ENCODE measurements around the gene PEX5L. TPM values are rescaled to one million over a fixed set of nuclear protein-coding genes. Genes with fewer than 3 reads are reported as not detected.

Gene PEX5L
- total and polyA plus RNA-seq, 2 experiments from 2014 or later = 6.3 to 7.0 TPM

GRCh38 chr3:179991104-179991503, 45.6 kb downstream of the PEX5L start:
- DNase-seq (ENCODE audit: low spot score) (no peak), ATAC-seq (no peak)
- peaks cover 2% of the 10 kb centered on the region; the same call in 1 of the 3 replicates for H3K36me3 Mint-ChIP-seq (ENCODE audit: low read depth)
- no peaks in the 10 kb centered on the region for H3K27me3 ChIP-seq (ENCODE audit: insufficient read depth)
- H3K27ac Mint-ChIP-seq = no peak overlapping the region
- no peak overlapping the region for H3K4me3 Mint-ChIP-seq
- no peak overlapping the region for H3K4me2 ChIP-seq
- H3K4me1 Mint-ChIP-seq = no peaks in the 10 kb centered on the region
- no peaks in the 10 kb centered on the region for H3K36me3 ChIP-seq (ENCODE audit: insufficient read depth)
- no peak for TF ChIP-seq ZNF331 (CRISPR knock-in tag; IDR thresholded peaks at IDR 0.05; ENCODE audit: low read depth)
- TF ChIP-seq, protein P1, sequence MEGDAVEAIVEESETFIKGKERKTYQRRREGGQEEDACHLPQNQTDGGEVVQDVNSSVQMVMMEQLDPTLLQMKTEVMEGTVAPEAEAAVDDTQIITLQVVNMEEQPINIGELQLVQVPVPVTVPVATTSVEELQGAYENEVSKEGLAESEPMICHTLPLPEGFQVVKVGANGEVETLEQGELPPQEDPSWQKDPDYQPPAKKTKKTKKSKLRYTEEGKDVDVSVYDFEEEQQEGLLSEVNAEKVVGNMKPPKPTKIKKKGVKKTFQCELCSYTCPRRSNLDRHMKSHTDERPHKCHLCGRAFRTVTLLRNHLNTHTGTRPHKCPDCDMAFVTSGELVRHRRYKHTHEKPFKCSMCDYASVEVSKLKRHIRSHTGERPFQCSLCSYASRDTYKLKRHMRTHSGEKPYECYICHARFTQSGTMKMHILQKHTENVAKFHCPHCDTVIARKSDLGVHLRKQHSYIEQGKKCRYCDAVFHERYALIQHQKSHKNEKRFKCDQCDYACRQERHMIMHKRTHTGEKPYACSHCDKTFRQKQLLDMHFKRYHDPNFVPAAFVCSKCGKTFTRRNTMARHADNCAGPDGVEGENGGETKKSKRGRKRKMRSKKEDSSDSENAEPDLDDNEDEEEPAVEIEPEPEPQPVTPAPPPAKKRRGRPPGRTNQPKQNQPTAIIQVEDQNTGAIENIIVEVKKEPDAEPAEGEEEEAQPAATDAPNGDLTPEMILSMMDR (conservative IDR thresholded peaks at IDR 0.05; ENCODE audit: low read depth in 2 of 2) = no peak
- H3K27me3 Mint-ChIP-seq (ENCODE audit: insufficient read depth, low read depth, poor library complexity) = peaks cover 2% of the 10 kb centered on the region
- no peak overlapping the region for H3K4me3 ChIP-seq
- no peaks in the 10 kb centered on the region for H4K20me1 ChIP-seq (replicated peaks; ENCODE audit: insufficient read depth)
- no peak overlapping the region for H2AFZ ChIP-seq
- H3K4me1 ChIP-seq (ENCODE audit: insufficient read depth) = no peaks in the 10 kb centered on the region
- H3F3A ChIP-seq (replicated peaks; ENCODE audit: low read depth) = no peaks in the 10 kb centered on the region
- H3K79me2 ChIP-seq (replicated peaks; ENCODE audit: insufficient read depth) = no peaks in the 10 kb centered on the region
- H3K9me2 ChIP-seq (ENCODE audit: insufficient read depth) = no peaks in the 10 kb centered on the region
- H3K27ac ChIP-seq (ENCODE audit: low read depth) = no peak overlapping the region
- H3K9me3 Mint-ChIP-seq = peaks cover 2% of the 10 kb centered on the region; the same call in 2 of the 3 replicates

GRCh38 chr3:179981646-179982045, 55.1 kb downstream of the PEX5L start:
- ATAC-seq = no peak
- Mint-ChIP-seq H3K4me1 (peaks cover 5% of the 10 kb centered on the region), H3K4me3 (no peak overlapping the region), H3K36me3 (ENCODE audit: low read depth) (no peaks in the 10 kb centered on the region), H3K27me3 (ENCODE audit: insufficient read depth, low read depth, poor library complexity) (no peaks in the 10 kb centered on the region), H3K27ac (no peak overlapping the region), H3K9me3 (no peaks in the 10 kb centered on the region)
- H3K4me3 ChIP-seq = no peak overlapping the region
- no peaks in the 10 kb centered on the region for H3K27me3 ChIP-seq (ENCODE audit: insufficient read depth)
- H3K36me3 ChIP-seq (ENCODE audit: insufficient read depth) = no peaks in the 10 kb centered on the region
- no peak overlapping the region for H3K4me2 ChIP-seq
- H4K20me1 ChIP-seq (replicated peaks; ENCODE audit: insufficient read depth) = no peaks in the 10 kb centered on the region
- H3K4me1 ChIP-seq (ENCODE audit: insufficient read depth) = no peaks in the 10 kb centered on the region
- no peak overlapping the region for H2AFZ ChIP-seq
- H3K9me2 ChIP-seq (ENCODE audit: insufficient read depth) = no peaks in the 10 kb centered on the region; the same call in 1 of the 2 replicates
- DNase-seq (ENCODE audit: low spot score) = no peak
- no peaks in the 10 kb centered on the region for H3K79me2 ChIP-seq (replicated peaks; ENCODE audit: insufficient read depth)
- no peaks in the 10 kb centered on the region for H3F3A ChIP-seq (replicated peaks; ENCODE audit: low read depth)
- no peak overlapping the region for H3K27ac ChIP-seq (ENCODE audit: low read depth)
- TF ChIP-seq EZH2phosphoT487 (IDR thresholded peaks at IDR 0.05; ENCODE audit: unreplicated experiment) (no peak), STAT1 (IDR thresholded peaks at IDR 0.05; ENCODE audit: unreplicated experiment) (no peak), ZNF331 (CRISPR knock-in tag; IDR thresholded peaks at IDR 0.05; ENCODE audit: low read depth) (no peak), POLR2AphosphoS5 (IDR thresholded peaks at IDR 0.05; ENCODE audit: low read depth) (no peak), CREB1 (CRISPR knock-in tag; IDR thresholded peaks at IDR 0.05; ENCODE audit: low read depth) (no peak)
- TF ChIP-seq, protein P2, sequence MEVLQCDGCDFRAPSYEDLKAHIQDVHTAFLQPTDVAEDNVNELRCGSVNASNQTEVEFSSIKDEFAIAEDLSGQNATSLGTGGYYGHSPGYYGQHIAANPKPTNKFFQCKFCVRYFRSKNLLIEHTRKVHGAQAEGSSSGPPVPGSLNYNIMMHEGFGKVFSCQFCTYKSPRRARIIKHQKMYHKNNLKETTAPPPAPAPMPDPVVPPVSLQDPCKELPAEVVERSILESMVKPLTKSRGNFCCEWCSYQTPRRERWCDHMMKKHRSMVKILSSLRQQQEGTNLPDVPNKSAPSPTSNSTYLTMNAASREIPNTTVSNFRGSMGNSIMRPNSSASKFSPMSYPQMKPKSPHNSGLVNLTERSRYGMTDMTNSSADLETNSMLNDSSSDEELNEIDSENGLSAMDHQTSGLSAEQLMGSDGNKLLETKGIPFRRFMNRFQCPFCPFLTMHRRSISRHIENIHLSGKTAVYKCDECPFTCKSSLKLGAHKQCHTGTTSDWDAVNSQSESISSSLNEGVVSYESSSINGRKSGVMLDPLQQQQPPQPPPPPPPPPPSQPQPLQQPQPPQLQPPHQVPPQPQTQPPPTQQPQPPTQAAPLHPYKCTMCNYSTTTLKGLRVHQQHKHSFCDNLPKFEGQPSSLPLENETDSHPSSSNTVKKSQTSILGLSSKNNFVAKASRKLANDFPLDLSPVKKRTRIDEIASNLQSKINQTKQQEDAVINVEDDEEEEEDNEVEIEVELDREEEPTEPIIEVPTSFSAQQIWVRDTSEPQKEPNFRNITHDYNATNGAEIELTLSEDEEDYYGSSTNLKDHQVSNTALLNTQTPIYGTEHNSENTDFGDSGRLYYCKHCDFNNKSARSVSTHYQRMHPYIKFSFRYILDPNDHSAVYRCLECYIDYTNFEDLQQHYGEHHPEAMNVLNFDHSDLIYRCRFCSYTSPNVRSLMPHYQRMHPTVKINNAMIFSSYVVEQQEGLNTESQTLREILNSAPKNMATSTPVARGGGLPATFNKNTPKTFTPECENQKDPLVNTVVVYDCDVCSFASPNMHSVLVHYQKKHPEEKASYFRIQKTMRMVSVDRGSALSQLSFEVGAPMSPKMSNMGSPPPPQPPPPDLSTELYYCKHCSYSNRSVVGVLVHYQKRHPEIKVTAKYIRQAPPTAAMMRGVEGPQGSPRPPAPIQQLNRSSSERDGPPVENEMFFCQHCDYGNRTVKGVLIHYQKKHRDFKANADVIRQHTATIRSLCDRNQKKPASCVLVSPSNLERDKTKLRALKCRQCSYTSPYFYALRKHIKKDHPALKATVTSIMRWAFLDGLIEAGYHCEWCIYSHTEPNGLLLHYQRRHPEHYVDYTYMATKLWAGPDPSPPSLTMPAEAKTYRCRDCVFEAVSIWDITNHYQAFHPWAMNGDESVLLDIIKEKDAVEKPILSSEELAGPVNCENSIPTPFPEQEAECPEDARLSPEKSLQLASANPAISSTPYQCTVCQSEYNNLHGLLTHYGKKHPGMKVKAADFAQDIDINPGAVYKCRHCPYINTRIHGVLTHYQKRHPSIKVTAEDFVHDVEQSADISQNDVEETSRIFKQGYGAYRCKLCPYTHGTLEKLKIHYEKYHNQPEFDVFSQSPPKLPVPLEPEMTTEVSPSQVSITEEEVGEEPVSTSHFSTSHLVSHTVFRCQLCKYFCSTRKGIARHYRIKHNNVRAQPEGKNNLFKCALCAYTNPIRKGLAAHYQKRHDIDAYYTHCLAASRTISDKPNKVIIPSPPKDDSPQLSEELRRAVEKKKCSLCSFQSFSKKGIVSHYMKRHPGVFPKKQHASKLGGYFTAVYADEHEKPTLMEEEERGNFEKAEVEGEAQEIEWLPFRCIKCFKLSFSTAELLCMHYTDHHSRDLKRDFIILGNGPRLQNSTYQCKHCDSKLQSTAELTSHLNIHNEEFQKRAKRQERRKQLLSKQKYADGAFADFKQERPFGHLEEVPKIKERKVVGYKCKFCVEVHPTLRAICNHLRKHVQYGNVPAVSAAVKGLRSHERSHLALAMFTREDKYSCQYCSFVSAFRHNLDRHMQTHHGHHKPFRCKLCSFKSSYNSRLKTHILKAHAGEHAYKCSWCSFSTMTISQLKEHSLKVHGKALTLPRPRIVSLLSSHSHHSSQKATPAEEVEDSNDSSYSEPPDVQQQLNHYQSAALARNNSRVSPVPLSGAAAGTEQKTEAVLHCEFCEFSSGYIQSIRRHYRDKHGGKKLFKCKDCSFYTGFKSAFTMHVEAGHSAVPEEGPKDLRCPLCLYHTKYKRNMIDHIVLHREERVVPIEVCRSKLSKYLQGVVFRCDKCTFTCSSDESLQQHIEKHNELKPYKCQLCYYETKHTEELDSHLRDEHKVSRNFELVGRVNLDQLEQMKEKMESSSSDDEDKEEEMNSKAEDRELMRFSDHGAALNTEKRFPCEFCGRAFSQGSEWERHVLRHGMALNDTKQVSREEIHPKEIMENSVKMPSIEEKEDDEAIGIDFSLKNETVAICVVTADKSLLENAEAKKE (CRISPR knock-in tag; IDR thresholded peaks at IDR 0.05) = no peak
- TF ChIP-seq, protein P1 (conservative IDR thresholded peaks at IDR 0.05; ENCODE audit: low read depth in 2 of 2) = no peak
